Kidney capillary endothelial cell (primary cell): Measurements from ENCODE around the gene CHM.

Experiments used
- DNase-seq: peaks from one replicate; pipeline ENCODE4 v3.0.0-alpha.2; 2018; ENCODE audit warnings: low spot score

Gene CHM

GRCh38 chrX:85906399-85906798, 141.0 kb downstream of the CHM start:
- no peak for DNase-seq

DNA sequence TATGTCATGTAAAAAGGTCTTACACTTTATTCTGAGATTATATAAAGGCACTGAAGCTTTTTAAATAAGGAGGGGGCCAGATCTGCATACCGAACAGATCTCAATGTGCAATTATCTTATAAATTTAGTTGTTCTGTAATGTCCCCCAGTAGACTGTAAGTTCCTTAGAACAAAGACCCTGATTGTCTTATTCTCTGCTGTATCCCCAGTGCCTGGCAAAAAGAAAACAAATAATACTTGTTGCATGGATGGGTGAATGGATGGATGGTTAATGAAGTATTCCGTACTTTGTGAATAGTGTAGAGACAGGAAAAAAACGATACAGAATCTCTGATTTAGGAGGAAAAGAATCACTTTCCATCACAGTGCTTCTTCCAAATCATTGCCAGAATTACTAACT, 141.5 kb downstream of the CHM start:
- DNase-seq, result no peak

- no peak for DNase-seq
Measured at GRCh38 chrX:85903692-85904471, 143.5 kb downstream of the CHM start.

DNA sequence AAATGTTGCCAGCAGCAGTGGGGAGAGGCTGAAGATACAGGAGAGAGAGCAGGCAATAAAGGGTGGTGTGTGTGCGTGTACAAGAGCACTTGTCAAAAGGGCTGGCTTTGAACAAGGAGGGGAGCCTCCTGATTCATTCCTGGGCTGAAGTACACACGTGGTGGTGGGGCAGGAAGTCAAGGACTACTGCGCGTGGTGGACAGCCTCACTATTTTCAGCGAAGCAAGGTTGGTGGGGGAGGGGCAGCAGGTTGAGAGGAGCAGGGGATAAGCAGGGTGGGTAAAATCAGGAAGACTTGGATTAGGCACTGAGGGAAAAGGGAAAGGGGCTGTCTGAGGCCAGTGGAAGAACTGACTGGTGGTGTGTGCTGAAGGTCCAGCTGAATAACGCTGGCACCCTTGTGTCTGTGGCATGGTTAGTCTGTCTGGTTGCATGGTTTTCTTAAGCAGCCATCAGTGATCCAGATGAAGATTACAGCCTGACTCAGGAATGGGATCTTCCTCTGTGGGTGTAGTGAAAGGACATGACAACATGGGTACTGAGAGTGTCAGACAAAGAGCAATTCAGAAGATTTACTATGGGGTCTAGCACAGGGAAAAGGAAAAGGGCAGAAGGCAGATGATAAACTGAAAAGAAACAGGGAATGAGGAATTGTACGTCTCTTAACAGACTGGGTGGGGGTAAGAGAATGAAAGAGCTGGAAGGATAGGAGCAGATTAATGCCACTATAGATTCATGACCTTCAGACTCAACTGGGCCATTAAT, 149.8 kb downstream of the CHM start:
- DNase-seq, result no peak

- no peak for DNase-seq
Measured at GRCh38 chrX:85882601-85883000, 164.8 kb downstream of the CHM start.

DNA sequence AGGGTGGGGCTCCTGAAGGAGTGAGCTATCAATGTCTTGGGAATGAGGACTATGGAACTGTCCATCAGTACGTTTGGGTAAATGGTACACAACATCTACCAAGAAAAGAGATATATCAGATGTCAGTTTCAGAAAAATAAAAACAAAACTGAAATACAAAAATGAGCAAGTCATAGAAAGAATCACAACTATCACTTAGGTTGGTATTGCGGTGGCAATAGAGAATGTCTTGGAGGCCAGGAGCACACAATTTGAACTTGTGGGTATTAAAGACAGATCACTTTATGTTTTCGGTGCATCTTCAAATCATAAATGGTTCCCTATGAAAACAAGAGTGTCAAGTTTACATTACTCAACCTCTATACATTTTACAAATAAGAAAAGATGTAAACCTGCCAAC, 176.8 kb downstream of the CHM start:
- no peak for DNase-seq

DNA sequence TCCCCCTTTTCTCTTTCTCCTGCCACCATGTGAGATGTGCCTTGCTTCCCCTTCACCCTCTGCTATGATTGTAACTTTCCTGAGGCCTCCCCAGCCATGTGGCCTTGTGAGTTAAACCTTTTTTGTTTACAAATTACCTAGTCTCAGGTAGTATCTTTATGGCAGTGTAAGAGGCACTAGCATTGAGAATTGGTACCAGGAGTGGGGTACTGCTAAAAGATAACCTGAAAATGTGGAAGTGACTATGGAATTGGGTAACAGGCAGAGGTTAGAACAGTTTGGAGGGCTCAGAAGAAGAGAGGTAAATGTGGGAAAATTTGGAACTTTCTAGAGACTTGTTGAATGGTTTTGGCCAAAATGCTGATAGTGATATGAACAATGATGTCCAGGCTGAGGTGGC, 182.0 kb downstream of the CHM start:
- no peak for DNase-seq

GRCh38 chrX:85859426-85859825, 187.9 kb downstream of the CHM start:
- no peak for DNase-seq

DNA sequence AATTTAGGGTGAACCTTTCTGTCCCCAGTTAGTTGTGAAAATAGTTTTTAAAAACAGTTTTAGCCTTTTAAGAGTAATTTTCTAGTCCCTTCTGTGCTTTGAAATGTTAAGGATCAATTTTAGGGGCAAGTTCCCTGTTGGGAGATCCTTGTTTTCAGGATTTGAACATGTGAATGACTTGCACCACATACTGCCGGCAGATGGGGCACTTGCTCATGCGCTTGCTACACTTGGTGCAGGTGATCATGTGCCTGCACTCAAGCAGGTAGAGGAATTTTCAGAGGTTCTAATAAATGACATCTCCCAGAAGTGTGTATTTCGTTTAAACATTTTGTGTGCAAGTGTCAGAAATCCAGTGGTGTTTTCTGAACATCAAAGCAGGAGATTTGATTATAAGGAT, 195.9 kb downstream of the CHM start:
- DNase-seq, result no peak

DNA sequence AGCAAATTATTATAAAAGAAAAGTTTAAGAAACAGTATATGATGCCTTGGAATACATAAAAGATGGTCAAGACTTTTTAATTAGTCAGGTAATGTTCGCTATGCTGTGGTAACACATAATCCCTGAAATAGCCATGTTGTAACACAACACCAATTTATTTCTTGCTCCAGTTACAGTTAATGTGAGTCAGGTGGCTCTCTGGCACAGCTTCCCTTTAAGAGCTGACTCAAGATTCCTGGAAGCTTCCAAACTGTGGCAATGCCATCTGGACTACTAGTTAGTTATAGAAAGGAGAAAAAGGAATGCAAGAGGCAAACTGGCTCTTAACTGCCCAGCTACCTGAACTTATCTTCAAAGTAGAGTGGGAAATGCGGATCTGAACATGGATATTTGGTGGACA, 210.5 kb downstream of the CHM start:
- DNase-seq, result no peak

GRCh38 chrX:85828771-85829170, 218.6 kb downstream of the CHM start:
- DNase-seq, result no peak

DNA sequence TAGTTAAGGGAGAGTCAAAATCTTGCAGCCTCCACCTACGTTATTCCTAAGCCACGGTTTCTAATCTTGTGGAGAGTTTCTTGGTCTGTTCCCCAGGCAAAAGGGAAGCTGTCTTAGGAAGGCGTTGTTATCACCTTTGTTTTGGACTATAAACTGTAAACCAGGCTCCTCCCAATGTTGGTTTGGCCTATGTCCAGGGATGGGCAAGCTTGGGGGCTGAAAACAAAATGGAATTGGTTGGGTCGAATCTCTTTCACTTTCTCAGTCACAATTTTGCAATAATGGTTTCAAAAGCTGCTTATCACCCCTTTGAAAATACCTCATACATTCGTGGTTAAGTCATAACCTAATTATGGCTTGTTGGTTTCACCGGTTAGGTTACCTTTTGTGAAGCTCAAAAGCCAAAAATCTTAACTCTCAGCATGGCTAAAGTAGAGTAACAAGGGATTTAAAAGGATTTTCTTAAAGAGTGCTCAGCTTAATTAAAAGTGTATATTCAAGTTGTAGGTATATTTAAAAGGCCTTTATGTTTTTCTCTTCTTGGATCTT, 232.1 kb downstream of the CHM start:
- DNase-seq, result no peak
